PC-3 (cell line): ENCODE data around the gene VN1R2. TPM values are rescaled to one million over a fixed set of nuclear protein-coding genes. Genes with fewer than 3 reads are reported as not detected.

Experiments used
- ATAC-seq: fragments of 200-7000 bp; cut with Tn5 transposase; 2 replicates; pipeline ENCODE4 v1.9.1; 2020; ENCODE audit warnings: mild to moderate bottlenecking, moderate library complexity
- BruUV-seq: library from RNA; stranded (reverse); fragments of 400-500 nt; replicated peaks from 2 replicates; lab custom pipeline; 2021; lab: Mats Ljungman, UMichigan
- CTCF ChIA-PET: fragments of 300-600 bp; sonication (Branson Sonifier 250); formaldehyde crosslinking; loops from one replicate; lab custom pipeline; 2022; ENCODE audit warnings: antibody characterized with exemption; lab: Charles Lee
- POLR2A ChIA-PET: fragments of 300-600 bp; sonication (Branson Sonifier 250); formaldehyde crosslinking; loops from one replicate; lab custom pipeline; 2022; ENCODE audit warnings: antibody characterized with exemption; ENCODE audit not compliant: unreplicated experiment; lab: Charles Lee
- DNase-seq: peaks from one replicate; pipeline ENCODE4 v3.0.0-alpha.2; 2015
- H2AFZ ChIP-seq: fragments of 300-600 bp; sonication (generic); 2 replicates; pipeline ENCODE4 v1.6.0; 2016; ENCODE audit warnings: antibody characterized with exemption, low read length
- H3F3A ChIP-seq: fragments of 300-600 bp; sonication (generic); one replicate; pipeline ENCODE4 v1.6.0; 2017; ENCODE audit warnings: antibody characterized with exemption, low read length, control low read depth, mild to moderate bottlenecking; ENCODE audit not compliant: unreplicated experiment
- H3K27ac ChIP-seq: fragments of 300-600 bp; sonication (generic); 2 replicates; pipeline ENCODE4 v1.5.1; 2016; ENCODE audit warnings: mild to moderate bottlenecking, low read length
- H3K27me3 ChIP-seq: fragments of 300-600 bp; sonication (generic); 2 replicates; pipeline ENCODE4 v1.6.1; 2016; ENCODE audit warnings: low read length, mixed read lengths
- H3K36me3 ChIP-seq: fragments of 300-600 bp; sonication (generic); 2 replicates; pipeline ENCODE4 v1.6.1; 2016; ENCODE audit warnings: low read depth, mixed run types, low read length, mixed read lengths
- H3K4me1 ChIP-seq: fragments of 300-600 bp; sonication (generic); 2 replicates; pipeline ENCODE4 v1.5.1; 2016; ENCODE audit warnings: low read length; ENCODE audit not compliant: insufficient read depth
- H3K4me2 ChIP-seq: fragments of 300-600 bp; sonication (generic); 2 replicates; pipeline ENCODE4 v1.6.0; 2016; ENCODE audit warnings: low read length
- H3K4me3 ChIP-seq: fragments of 300-600 bp; sonication (generic); 2 replicates; pipeline ENCODE4 v1.5.1; 2016; ENCODE audit warnings: mild to moderate bottlenecking, low read length, mixed read lengths
- H3K79me2 ChIP-seq: fragments of 300-600 bp; sonication (generic); 2 replicates; pipeline ENCODE4 v1.6.1; 2017; ENCODE audit warnings: low read length, mixed read lengths
- H3K9ac ChIP-seq: fragments of 300-600 bp; sonication (generic); 2 replicates; pipeline ENCODE4 v1.6.0; 2016; ENCODE audit warnings: mild to moderate bottlenecking, low read length
- H3K9me2 ChIP-seq: fragments of 300-600 bp; sonication (generic); replicated peaks from 2 replicates; pipeline ENCODE4 v1.6.1; 2016; ENCODE audit warnings: mixed run types, low read length, mixed read lengths
- H3K9me3 ChIP-seq: fragments of 300-600 bp; sonication (generic); 2 replicates; pipeline ENCODE4 v1.6.1; 2016; ENCODE audit warnings: low read length, mixed read lengths
- H4K20me1 ChIP-seq: fragments of 300-600 bp; sonication (generic); 2 replicates; pipeline ENCODE4 v1.6.1; 2016; ENCODE audit warnings: low read length, mixed read lengths
- EZH2 ChIP-seq: fragments of 300-600 bp; sonication (generic); IDR thresholded peaks from one replicate; pipeline ENCODE4 v1.6.1; 2017; ENCODE audit warnings: antibody characterized with exemption, mild to moderate bottlenecking, low read length; ENCODE audit not compliant: unreplicated experiment
- EZH2phosphoT487 ChIP-seq: fragments of 300-600 bp; sonication (generic); IDR thresholded peaks from 2 replicates; pipeline ENCODE4 v1.6.1; 2018; ENCODE audit warnings: mild to moderate bottlenecking, antibody characterized with exemption, low read length, borderline replicate concordance
- intact Hi-C: fragments of 100-400 bp; cut with micrococcal nuclease; formaldehyde crosslinking; loops from 2 replicates; pipeline ENCODE4 v1.9.0; 2023
- total RNA-seq: library from RNA; depleted of rRNA; stranded (reverse); fragments of >200 nt; gene quantifications from 2 replicates; pipeline ENCODE4 v1.2.3, GENCODE V29; 2014
- TF ChIP-seq, protein P1 (sequence below): fragments of 300-600 bp; sonication (generic); conservative IDR thresholded peaks from 2 replicates; pipeline ENCODE4 v1.5.1; 2017; ENCODE audit warnings: antibody characterized with exemption, low read depth, mild to moderate bottlenecking, low read length

The VN1R2 gene
- total RNA-seq, 1 experiment from 2014 or later = not detected

DNA sequence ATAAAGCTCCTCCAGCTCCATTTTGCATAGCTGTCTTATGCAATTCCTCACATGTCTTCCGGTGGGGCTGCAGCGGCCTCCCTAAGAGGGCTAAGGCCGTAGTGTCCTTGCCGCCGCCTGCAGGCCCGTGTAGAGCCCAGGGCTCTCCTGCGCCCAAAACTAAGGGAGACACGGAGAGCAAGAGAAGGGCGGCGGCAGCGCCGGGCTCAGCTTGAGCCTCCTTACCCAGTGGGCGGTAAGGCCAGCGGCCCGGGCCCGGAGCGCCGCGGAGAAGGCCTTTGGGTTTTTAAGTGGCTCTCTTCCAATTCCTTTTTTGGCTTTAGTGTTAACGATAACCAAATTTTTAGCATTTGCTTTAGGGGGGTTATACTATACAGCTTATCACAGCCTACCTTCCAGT is 33.5 kb upstream of the VN1R2 start:
- Histone ChIP-seq H3K36me3 (peaks cover 3% of the 10 kb centered on the region; the same call in 1 of the 2 replicates), H3F3A (no peaks in the 10 kb centered on the region), H3K9me2 (no peaks in the 10 kb centered on the region), H3K27me3 (no peaks in the 10 kb centered on the region), H2AFZ (no peak overlapping the region), H3K4me1 (no peaks in the 10 kb centered on the region), H3K9me3 (peaks cover 53% of the 10 kb centered on the region), H3K4me2 (no peak overlapping the region), H3K9ac (no peak overlapping the region), H4K20me1 (no peaks in the 10 kb centered on the region), H3K4me3 (no peak overlapping the region), H3K79me2 (no peaks in the 10 kb centered on the region), H3K27ac (no peak overlapping the region)
- intact Hi-C loops = no loop called here
- ATAC-seq = no peak
- ChIA-PET POLR2A (no interaction called here), CTCF (no interaction called here)
- TF ChIP-seq, protein P1, sequence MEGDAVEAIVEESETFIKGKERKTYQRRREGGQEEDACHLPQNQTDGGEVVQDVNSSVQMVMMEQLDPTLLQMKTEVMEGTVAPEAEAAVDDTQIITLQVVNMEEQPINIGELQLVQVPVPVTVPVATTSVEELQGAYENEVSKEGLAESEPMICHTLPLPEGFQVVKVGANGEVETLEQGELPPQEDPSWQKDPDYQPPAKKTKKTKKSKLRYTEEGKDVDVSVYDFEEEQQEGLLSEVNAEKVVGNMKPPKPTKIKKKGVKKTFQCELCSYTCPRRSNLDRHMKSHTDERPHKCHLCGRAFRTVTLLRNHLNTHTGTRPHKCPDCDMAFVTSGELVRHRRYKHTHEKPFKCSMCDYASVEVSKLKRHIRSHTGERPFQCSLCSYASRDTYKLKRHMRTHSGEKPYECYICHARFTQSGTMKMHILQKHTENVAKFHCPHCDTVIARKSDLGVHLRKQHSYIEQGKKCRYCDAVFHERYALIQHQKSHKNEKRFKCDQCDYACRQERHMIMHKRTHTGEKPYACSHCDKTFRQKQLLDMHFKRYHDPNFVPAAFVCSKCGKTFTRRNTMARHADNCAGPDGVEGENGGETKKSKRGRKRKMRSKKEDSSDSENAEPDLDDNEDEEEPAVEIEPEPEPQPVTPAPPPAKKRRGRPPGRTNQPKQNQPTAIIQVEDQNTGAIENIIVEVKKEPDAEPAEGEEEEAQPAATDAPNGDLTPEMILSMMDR = no peak
- no peak for TF ChIP-seq EZH2
- no peak for TF ChIP-seq EZH2phosphoT487
- DNase-seq = no peak
- no TSS peak for BruUV-seq

DNA sequence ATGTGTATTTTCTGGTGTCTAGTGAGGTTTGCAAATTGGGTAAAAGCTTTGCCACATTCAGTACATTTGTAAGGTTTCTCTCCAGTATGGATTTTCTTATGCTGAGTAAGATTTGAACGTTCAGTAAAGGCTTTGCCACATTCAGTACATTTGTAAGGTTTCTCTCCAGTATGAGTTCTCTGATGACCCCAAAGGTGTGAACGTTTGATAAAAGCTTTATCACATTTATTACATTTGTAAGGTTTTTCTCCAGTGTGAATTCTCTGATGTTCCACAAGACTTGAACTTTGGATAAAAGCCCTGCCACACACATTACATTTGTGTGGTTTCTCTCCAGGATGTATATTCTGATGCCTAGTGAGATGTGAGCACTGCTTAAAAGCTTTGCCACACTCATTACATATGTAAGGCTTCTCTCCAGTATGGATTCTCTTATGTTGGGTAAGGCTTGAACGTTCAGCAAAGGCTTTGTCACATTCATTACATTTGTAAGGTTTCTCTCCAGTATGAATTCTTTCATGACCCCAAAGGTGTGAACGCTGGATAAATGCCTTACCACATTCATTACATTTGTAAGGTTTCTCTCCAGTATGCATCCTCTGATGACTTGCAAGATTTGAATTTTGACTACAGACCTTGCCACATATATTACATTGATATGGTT is 20.8 kb upstream of the VN1R2 start:
- H3K36me3 ChIP-seq = peaks cover 47% of the 10 kb centered on the region
- no peak overlapping the region for H3K9ac ChIP-seq
- H3K27me3 ChIP-seq = no peaks in the 10 kb centered on the region
- no peaks in the 10 kb centered on the region for H3K9me2 ChIP-seq
- intact Hi-C loops = no loop called here
- H3K4me2 ChIP-seq = no peak overlapping the region
- no peaks in the 10 kb centered on the region for H3K79me2 ChIP-seq
- peaks cover 83% of the 10 kb centered on the region for H3K9me3 ChIP-seq
- no peaks in the 10 kb centered on the region for H3K4me1 ChIP-seq
- BruUV-seq = no TSS peak
- CTCF ChIA-PET = no interaction called here
- ATAC-seq (no peak), DNase-seq (no peak)
- H3F3A ChIP-seq = no peaks in the 10 kb centered on the region
- H2AFZ ChIP-seq = no peak overlapping the region
- TF ChIP-seq EZH2 = no peak
- H3K27ac ChIP-seq = no peak overlapping the region
- H3K4me3 ChIP-seq = peak overlapping the region; percentile 11; the same call in 1 of the 2 replicates
- no peaks in the 10 kb centered on the region for H4K20me1 ChIP-seq
- POLR2A ChIA-PET = no interaction called here

DNA sequence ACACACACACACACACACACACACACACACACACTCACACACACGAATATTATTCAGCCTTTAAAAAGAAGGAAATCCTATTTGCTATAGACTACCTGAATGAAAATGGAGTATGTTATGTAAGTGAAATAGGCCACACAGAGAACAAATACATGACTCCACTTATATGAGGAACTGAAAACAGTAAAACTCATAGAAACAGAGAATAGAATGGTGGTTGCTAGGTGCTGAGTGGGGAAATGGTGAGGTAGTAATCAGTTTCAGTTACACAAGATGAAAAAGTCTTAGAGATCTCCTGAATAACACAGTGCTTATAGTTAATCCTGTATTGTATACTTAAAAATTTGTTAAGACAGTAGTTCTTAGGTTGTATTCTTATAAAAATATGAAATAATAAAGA is 11.6 kb upstream of the VN1R2 start:
- H3K27ac ChIP-seq = no peak overlapping the region

More for the DNA sequence above, 11.6 kb upstream of the VN1R2 start:
- Histone ChIP-seq H3K36me3 (peaks cover 78% of the 10 kb centered on the region), H4K20me1 (no peaks in the 10 kb centered on the region), H3K9me2 (no peaks in the 10 kb centered on the region), H3K4me1 (no peaks in the 10 kb centered on the region), H3F3A (no peaks in the 10 kb centered on the region), H3K9ac (no peak overlapping the region), H2AFZ (no peak overlapping the region), H3K4me2 (no peak overlapping the region), H3K9me3 (peaks cover 82% of the 10 kb centered on the region), H3K27me3 (no peaks in the 10 kb centered on the region), H3K4me3 (no peak overlapping the region), H3K79me2 (no peaks in the 10 kb centered on the region)
- POLR2A ChIA-PET = no interaction called here
- CTCF ChIA-PET = no interaction called here
- TF ChIP-seq EZH2 (no peak), EZH2phosphoT487 (no peak)
- TF ChIP-seq, protein P1 = no peak
- intact Hi-C loops = no loop called here
- ATAC-seq (no peak), DNase-seq (no peak)
- BruUV-seq = no TSS peak
